Large intestine (tissue), 3 donors: ENCODE data around the gene PTGDS. TPM values are rescaled to one million over a fixed set of nuclear protein-coding genes. Genes with fewer than 3 reads are reported as not detected.

ENCODE experiments used
- DNase-seq, 2 donors: peaks; one replicate each; pipeline versions ENCODE4 v3.0.0 to v3.0.0-alpha.2; 2013
- H3K27ac ChIP-seq: one replicate; pipeline ENCODE4 v1.5.1; 2013; ENCODE audit warnings: low read length
- H3K27me3 ChIP-seq: 2 replicates; pipeline ENCODE4 v1.6.1; 2013; ENCODE audit warnings: low read length; ENCODE audit not compliant: control insufficient read depth, insufficient read depth
- H3K36me3 ChIP-seq: 2 replicates; pipeline ENCODE4 v1.6.1; 2013; ENCODE audit warnings: low read length; ENCODE audit not compliant: control insufficient read depth, insufficient read depth
- H3K4me1 ChIP-seq: one replicate; pipeline ENCODE4 v1.6.1; 2013; ENCODE audit warnings: low read length; ENCODE audit not compliant: control insufficient read depth, insufficient read depth
- H3K4me3 ChIP-seq: one replicate; pipeline ENCODE4 v1.5.1; 2013; ENCODE audit warnings: low read length
- H3K9me3 ChIP-seq: one replicate; pipeline ENCODE4 v1.6.1; 2013; ENCODE audit warnings: mild to moderate bottlenecking, low read depth, low read length, moderate library complexity; ENCODE audit not compliant: control insufficient read depth
- whole genome bisulfite sequencing: methylation state at CpG from one replicate; pipeline ENCODE4 v1.1.5; 2013; ENCODE audit warnings: low lambda C conversion rate; ENCODE audit not compliant: insufficient coverage; 5-methylcytosine and 5-hydroxymethylcytosine counted together
- polyA plus RNA-seq: library from polyadenylated mRNA; unstranded; fragments of 120-200 nt; gene quantifications from one replicate; pipeline ENCODE4 v1.2.1, GENCODE V29; 2013

The PTGDS gene
- polyA plus RNA-seq, 1 donor, result 4.6 TPM

GRCh38 chr9:137017071-137017470, 39.8 kb downstream of the PTGDS start:
- Histone ChIP-seq H3K4me3 (no peak overlapping the region), H3K9me3 (peaks cover 58% of the 10 kb centered on the region), H3K36me3 (peaks cover 17% of the 10 kb centered on the region), H3K27ac (no peak overlapping the region), H3K4me1 (peaks cover 7% of the 10 kb centered on the region), H3K27me3 (no peaks in the 10 kb centered on the region)
- DNase-seq, result no peak
- no CpG with 5 or more reads among the region's 28 CpGs for WGBS

- no CpG with 5 or more reads among the region's 45 CpGs for WGBS
Observed at GRCh38 chr9:137017791-137018497, 40.6 kb downstream of the PTGDS start.

GRCh38 chr9:137018761-137019559, 41.7 kb downstream of the PTGDS start:
- H3K36me3 ChIP-seq, result peaks cover 17% of the 10 kb centered on the region
- H3K27ac ChIP-seq, result no peak overlapping the region
- H3K27me3 ChIP-seq, result no peaks in the 10 kb centered on the region
- H3K4me3 ChIP-seq, result no peak overlapping the region
- DNase-seq, result no peak
- peaks cover 21% of the 10 kb centered on the region for H3K4me1 ChIP-seq
- WGBS, result no CpG with 5 or more reads among the region's 36 CpGs
- peaks cover 52% of the 10 kb centered on the region for H3K9me3 ChIP-seq

More at GRCh38 chr9:137017791-137018497, 40.6 kb downstream of the PTGDS start:
- Histone ChIP-seq H3K9me3 (peaks cover 59% of the 10 kb centered on the region), H3K4me1 (peaks cover 16% of the 10 kb centered on the region), H3K36me3 (peaks cover 17% of the 10 kb centered on the region), H3K27me3 (no peaks in the 10 kb centered on the region), H3K27ac (no peak overlapping the region), H3K4me3 (no peak overlapping the region)
- no peak for DNase-seq

DNA sequence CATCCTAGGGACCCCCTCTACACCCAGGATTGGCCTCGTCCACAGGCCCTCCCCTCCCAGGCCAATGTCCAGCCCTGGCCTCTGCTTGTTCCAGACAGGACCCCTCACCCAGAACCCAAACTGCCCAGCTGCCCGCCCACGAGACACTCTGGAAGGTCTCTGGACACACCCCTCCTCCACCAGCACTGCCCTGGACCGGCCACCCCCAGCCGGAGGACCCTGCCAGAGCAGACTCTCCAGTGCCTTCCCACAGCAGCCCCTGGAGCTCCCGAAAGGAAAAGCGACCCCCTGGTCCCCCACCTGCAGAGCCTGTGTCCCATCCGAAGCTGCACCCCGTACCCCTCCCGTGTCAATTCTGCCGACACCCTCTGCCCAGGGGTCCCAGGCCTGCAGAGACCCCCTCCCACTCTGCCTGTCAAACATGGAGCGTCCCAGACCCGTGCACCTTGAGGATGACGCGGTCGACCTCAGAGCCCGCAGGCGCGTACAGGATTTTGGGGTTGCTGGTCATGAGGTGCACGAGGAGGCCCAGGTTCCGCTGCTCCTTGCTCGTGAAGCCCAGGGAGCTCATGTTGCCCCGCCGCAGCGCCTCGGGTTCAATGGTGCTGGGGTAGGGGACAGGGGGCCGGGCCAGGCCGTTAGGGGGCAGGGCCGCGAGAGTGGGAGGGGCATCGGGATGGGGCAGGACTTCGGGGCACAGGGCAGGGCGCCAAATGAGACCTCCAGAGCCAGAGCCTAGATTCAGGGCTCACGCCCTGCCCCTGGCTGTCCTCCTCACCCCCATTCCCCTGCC, 42.8 kb downstream of the PTGDS start:
- H3K4me3 ChIP-seq, result no peak overlapping the region
- peaks cover 41% of the 10 kb centered on the region for H3K9me3 ChIP-seq
- no CpG with 5 or more reads among the region's 34 CpGs for WGBS
- H3K27me3 ChIP-seq, result no peaks in the 10 kb centered on the region
- no peak for DNase-seq
- H3K27ac ChIP-seq, result no peak overlapping the region
- peaks cover 12% of the 10 kb centered on the region for H3K36me3 ChIP-seq
- peaks cover 21% of the 10 kb centered on the region for H3K4me1 ChIP-seq

- Histone ChIP-seq H3K36me3 (peaks cover 10% of the 10 kb centered on the region), H3K9me3 (peaks cover 35% of the 10 kb centered on the region), H3K27me3 (no peaks in the 10 kb centered on the region), H3K4me3 (no peak overlapping the region), H3K4me1 (peaks cover 21% of the 10 kb centered on the region), H3K27ac (no peak overlapping the region)
- DNase-seq, result no peak
- WGBS, result no CpG with 5 or more reads among the region's 32 CpGs
Observed at GRCh38 chr9:137020771-137021567, 43.7 kb downstream of the PTGDS start.

GRCh38 chr9:137021568-137021978, 44.3 kb downstream of the PTGDS start:
- WGBS, result no CpG with 5 or more reads among the region's 6 CpGs
- Histone ChIP-seq H3K4me3 (no peak overlapping the region), H3K36me3 (peaks cover 10% of the 10 kb centered on the region), H3K9me3 (peaks cover 35% of the 10 kb centered on the region), H3K4me1 (peaks cover 21% of the 10 kb centered on the region), H3K27me3 (no peaks in the 10 kb centered on the region), H3K27ac (no peak overlapping the region)
- DNase-seq, result peak in 1 of 2 donors; percentile 53

GRCh38 chr9:137021979-137022661, 44.8 kb downstream of the PTGDS start:
- Histone ChIP-seq H3K27me3 (no peaks in the 10 kb centered on the region), H3K9me3 (peaks cover 32% of the 10 kb centered on the region), H3K36me3 (peaks cover 6% of the 10 kb centered on the region), H3K27ac (no peak overlapping the region), H3K4me3 (no peak overlapping the region), H3K4me1 (peaks cover 24% of the 10 kb centered on the region)
- WGBS, result no CpG with 5 or more reads among the region's 30 CpGs
- peak; percentile 93 to 96 for DNase-seq

DNA sequence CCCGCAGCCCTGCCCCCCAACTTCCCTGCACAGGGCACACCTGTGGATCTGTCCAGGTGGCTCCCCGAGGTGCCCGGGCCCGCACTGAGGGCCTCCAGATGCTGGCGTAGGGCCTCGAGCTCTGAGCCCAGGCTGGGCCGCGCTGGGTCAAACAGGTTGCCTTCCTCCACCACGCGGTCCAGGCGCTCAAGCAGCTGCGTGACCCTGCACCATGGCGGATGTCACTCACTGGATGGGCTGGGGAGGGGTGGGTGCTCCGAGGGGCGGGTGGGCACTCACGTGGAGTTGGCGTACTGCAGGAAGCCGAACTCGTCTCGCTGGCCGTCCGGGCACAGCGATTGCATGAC, 45.3 kb downstream of the PTGDS start:
- Histone ChIP-seq H3K9me3 (peaks cover 27% of the 10 kb centered on the region), H3K4me3 (no peak overlapping the region), H3K36me3 (peaks cover under 1% of the 10 kb centered on the region), H3K4me1 (peaks cover 28% of the 10 kb centered on the region), H3K27me3 (no peaks in the 10 kb centered on the region), H3K27ac (no peak overlapping the region)
- no peak for DNase-seq
- no CpG with 5 or more reads among the region's 23 CpGs for WGBS

DNA sequence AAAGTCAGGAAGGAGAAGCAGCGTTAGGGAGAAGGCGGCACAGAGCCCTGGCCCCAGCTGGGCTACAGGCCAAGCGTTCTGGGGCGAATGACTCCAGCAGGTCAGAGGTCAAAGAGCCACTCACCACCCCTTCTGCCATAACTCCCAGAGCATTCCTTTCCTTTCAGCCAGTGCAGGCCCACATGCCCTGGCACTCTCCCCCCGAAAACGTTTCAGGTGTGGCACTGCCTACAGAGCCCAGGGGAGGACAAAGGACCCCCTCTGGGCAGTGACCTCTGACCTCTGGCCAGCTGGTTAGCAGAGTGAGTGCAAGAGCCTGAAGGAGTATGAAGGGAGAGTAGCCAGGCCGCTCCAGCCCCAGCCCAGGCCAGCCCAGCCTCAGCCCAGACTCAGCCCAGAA, 45.9 kb downstream of the PTGDS start:
- H3K27ac ChIP-seq, result no peak overlapping the region
- no CpG with 5 or more reads among the region's 7 CpGs for WGBS
- no peak for DNase-seq

More for the DNA sequence above, 45.9 kb downstream of the PTGDS start:
- Histone ChIP-seq H3K9me3 (peaks cover 22% of the 10 kb centered on the region), H3K4me1 (peaks cover 28% of the 10 kb centered on the region), H3K36me3 (no peaks in the 10 kb centered on the region), H3K27me3 (no peaks in the 10 kb centered on the region), H3K4me3 (no peak overlapping the region)
